GM19452 (cell line): ENCODE results near the gene MAGEL2.
"Not testable (repeated sequence)": the region's sequence is repeated elsewhere in the genome, so short reads cannot be mapped to it uniquely, and the experiment has no call there.

Experiments
- ATAC-seq: cut with Tn5 transposase; IDR thresholded peaks from one replicate; pipeline ENCODE4 v1.9.1; 2021; ENCODE audit not compliant: unreplicated experiment

Gene MAGEL2

DNA sequence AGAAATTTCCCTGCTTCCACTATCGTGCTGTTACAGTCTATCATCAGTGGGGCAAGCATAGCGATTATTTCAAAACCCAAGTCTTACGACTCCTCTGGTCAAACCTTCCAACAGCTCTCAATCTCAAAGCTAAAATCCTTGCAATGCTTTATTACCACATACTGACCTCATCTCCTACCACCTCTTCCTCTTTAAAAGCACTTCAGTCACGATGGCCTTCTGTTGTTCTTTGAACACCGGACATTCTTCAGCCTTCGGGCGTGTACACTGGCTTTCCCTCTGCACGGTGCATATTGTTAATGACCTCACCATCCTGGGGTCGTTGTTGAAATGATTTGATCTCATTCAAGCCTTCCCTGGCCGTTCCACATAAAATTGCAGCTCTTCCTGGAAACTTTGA lies 31.1 kb downstream of the MAGEL2 start:
- ATAC-seq = no peak

- no peak for ATAC-seq
These were observed 41.4 kb downstream of the MAGEL2 start for GRCh38 chr15:23606226-23606625.

DNA sequence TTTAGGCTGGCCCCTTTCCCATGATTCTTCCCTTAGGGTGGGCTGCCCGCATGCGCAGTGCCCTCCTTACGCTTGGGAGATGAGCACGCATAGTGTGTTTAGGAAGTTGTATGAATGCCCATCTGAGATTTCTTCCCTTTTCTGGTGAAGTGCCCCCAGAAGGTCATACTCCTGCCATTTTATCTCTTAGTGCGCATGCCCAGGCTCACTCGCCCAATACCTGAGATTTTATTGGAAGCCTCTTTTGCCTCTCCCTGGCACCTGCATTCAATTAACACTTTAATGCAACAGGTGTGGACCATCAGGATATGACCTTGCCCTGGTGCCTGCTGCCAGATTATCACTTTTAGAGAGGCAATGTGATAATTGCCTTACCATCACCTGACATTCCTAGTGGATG lies 45.5 kb downstream of the MAGEL2 start:
- no peak for ATAC-seq

DNA sequence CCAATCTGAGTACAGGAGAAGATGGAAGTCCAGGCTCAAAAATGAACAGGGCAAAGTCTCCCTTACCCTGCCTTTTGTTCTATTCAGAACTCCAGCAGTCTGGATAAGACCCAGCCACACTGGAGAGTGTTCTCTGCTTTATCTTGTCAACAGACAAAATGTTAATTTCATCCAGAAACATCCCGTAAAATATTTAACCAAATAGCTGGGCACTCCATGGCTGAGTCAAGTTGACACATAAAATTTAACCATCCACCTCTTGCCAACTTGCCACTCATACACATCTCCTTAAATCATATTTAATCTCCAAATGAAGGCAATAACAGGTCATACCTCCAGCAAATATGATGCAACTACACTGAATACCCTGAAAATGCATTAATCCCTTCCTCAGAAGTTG lies 48.6 kb downstream of the MAGEL2 start:
- no peak for ATAC-seq

DNA sequence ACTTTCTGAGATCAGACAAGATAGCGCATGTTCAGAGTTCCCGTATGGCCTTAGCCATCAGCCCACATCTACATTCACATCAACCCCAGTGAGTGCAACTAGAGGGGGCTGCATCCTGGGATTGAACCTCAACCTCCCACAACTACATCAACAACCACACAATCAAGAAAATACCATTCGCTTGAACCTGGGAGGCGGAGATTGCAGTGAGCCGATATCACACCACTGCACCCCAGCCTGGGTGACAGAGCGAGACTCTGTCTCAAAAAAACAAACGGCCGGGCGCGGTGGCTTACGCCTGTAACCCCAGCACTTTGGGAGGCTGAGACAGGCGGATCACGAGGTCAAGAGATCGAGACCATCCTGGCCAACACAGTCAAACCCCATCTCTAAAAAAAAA lies 50.4 kb downstream of the MAGEL2 start:
- not testable (repeated sequence) for ATAC-seq

GRCh38 chr15:23596736-23597135 lies 50.9 kb downstream of the MAGEL2 start:
- ATAC-seq = no peak

GRCh38 chr15:23595368-23595767 lies 52.3 kb downstream of the MAGEL2 start:
- ATAC-seq = no peak

GRCh38 chr15:23594252-23594770 lies 53.4 kb downstream of the MAGEL2 start:
- ATAC-seq = no peak
